Right kidney (tissue), 1 donor: ENCODE data around the gene RAB40B.

Source experiments
- DNase-seq: peaks from one replicate; pipeline ENCODE4 v3.0.0-alpha.2; 2016

RAB40B gene

GRCh38 chr17:82720204-82720603 lies 21.7 kb upstream of the RAB40B start:
- DNase-seq = no peak

- DNase-seq = no peak
Measured at GRCh38 chr17:82718986-82719685, 20.6 kb upstream of the RAB40B start.

- peak; percentile 88 for DNase-seq
Measured at GRCh38 chr17:82716203-82717010, 17.9 kb upstream of the RAB40B start, which contains the start of gene FN3KRP. Gene FN3KRP (plus strand): TSS chr17:82716706. CDS start chr17:82716756, 50 bp downstream.

- no peak for DNase-seq
Measured at GRCh38 chr17:82713071-82713723, 14.7 kb upstream of the RAB40B start.

- DNase-seq = no peak
Measured at GRCh38 chr17:82710499-82711232, 12.2 kb upstream of the RAB40B start.

- DNase-seq = no peak
Measured at GRCh38 chr17:82709676-82710498, 11.4 kb upstream of the RAB40B start.

- DNase-seq = no peak
Measured at GRCh38 chr17:82709024-82709675, 10.7 kb upstream of the RAB40B start.

- no peak for DNase-seq
Measured at GRCh38 chr17:82705756-82706155, 7.3 kb upstream of the RAB40B start.

GRCh38 chr17:82704886-82705285 lies 6.4 kb upstream of the RAB40B start:
- no peak for DNase-seq

GRCh38 chr17:82703935-82704865 lies 5.7 kb upstream of the RAB40B start:
- DNase-seq = no peak

- no peak for DNase-seq
Measured at GRCh38 chr17:82703036-82703745, 4.7 kb upstream of the RAB40B start.

- no peak for DNase-seq
Measured at GRCh38 chr17:82702231-82702927, 3.9 kb upstream of the RAB40B start.

GRCh38 chr17:82699551-82699950 lies 1.1 kb upstream of the RAB40B start:
- no peak for DNase-seq

- peak; percentile 83 for DNase-seq
Measured at GRCh38 chr17:82698974-82699442, 510 bp upstream of the RAB40B start.

- peak; percentile 61 for DNase-seq
Measured at GRCh38 chr17:82697808-82698064, 762 bp downstream of the RAB40B start.

GRCh38 chr17:82696916-82697807 lies 1.3 kb downstream of the RAB40B start:
- DNase-seq = peak; percentile 62

- no peak for DNase-seq
Measured at GRCh38 chr17:82696259-82696658, 2.2 kb downstream of the RAB40B start.

GRCh38 chr17:82694647-82695046 lies 3.9 kb downstream of the RAB40B start:
- no peak for DNase-seq
